GM20431 (cell line): ENCODE results near the gene D2HGDH.
"Not testable (repeated sequence)": the region's sequence is repeated elsewhere in the genome, so short reads cannot be mapped to it uniquely, and the experiment has no call there.

ENCODE experiments used
- in situ Hi-C: fragments of 300-500 bp; cut with MseI, MboI; formaldehyde crosslinking; loops from one replicate; pipeline ENCODE4 v1.15.0; 2020; ENCODE audit warnings: low sequenced_read_pairs; ENCODE audit not compliant: unreplicated experiment

D2HGDH gene

DNA sequence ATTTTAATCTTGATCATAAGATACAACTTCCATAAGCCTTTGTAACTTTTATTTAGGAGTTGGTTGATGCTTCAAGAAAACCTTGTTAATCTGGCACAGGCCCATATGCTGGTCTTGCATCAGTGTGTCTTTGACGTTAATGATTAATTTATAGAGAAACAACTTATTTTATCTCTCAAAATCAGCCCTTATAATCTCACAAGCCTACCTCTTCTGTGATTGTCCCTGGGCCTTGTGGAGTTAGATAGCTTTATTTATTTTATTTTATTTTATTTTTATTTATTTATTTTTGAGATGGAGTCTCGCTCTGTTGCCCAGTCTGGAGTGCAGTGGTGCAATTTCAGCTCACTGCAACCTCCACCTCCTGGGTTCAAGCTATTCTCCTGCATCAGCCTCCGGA, 47.6 kb downstream of the D2HGDH start:
- in situ Hi-C loops = not testable (repeated sequence)

DNA sequence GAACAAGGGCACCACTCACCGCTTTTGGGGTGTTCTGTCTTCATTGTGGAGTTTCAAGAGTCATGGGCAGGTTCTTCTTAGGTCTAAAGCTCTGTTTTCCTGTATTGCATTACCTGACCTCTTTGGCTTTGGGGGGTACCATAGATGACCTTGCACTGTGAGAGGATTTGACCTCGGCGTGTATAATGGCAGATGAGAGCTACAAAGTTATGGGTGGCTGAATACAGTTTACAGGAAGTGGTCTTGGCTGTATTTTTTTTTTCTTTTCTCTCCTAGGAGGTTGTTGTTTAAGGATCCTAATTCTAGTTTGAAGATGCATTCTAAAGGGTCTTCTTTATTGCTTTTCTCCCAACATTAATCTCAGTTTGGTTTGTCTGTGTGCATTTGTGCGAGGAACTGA, 53.7 kb downstream of the D2HGDH start:
- in situ Hi-C loops = no loop called here

DNA sequence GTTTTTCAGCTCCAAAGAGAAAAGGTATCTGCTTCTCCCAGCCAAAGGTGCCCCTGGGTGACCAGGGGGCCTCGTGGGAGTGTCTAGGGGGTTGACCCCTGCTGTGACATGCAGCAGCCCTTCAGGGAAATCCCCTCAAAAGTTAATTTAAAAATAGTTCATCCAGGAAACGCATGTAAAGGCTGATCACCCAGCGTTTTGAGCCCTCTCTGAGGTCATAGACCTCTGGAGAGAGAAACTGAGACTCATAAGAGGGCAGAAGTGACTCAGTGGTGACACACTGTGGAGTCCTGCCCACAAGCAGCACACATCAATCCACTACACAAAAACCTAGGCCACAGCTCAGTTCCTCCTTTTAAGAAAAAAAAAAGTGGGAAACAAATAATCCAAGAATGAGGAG, 54.1 kb downstream of the D2HGDH start:
- in situ Hi-C loops = no loop called here

DNA sequence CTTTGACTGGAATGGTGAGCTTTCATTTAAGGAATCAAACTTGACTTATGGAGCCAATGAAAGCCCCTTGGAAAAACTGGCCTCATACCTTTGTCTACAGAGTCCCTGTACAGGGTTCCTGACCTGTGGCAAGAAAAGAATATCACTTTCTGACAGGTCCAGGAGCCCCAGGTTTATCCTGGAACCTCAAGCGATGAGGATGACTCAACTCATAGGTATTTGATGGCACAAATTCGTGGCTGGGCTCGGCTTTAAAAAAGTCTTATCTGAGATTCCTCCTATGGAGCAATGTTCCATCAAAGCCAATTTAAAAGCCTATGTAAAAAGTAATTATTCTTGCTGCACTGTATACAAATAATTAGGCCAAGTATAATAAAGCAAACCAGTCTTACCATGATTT, 57.0 kb downstream of the D2HGDH start:
- in situ Hi-C loops = not testable (repeated sequence)

DNA sequence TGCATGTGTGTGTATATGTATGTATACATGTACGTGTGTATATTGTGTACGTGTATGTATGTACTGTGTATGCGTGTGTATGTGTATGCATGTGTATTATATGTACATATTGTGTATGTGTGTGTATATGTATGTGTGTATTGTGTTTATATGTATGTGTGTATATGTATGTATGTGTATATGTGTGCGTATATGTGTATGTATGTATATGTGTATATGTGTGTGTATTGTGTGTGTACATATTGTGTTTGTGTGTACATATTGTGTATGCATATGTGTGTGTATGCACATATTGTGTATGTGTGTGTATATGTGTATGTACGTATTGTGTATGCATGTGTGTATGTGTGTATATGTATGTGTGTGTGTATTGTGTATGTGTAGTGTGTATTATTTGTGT, 59.0 kb downstream of the D2HGDH start:
- in situ Hi-C loops = no loop called here

DNA sequence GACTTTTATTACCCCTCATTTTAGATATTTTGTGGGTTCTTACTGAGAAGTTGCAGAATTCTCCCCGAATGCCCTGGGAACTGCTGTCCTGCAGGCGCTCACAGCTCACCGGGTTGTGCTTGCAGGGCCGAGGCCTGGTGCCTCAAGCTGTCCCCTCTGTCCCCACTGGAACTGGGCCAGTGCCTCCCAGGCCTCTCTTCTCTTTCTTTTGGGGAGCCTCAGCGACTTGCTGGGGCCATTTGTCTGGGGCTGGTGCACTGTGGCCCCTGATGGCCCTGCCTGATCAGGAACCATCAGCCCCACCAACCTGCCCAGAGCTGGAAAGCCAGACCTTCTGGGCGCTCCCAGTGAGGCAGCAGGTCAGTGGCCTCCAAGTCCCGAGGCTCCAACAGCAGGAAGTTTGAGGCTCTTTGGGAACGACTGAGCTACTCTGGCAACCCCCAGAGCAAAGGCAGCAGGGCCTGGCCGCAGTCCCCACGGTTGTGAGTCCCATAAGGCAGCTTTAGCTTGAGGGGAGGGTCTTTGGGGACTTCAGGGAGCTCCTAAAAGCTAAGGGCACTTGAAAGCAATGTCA, 59.9 kb downstream of the D2HGDH start:
- in situ Hi-C loops = no loop called here

DNA sequence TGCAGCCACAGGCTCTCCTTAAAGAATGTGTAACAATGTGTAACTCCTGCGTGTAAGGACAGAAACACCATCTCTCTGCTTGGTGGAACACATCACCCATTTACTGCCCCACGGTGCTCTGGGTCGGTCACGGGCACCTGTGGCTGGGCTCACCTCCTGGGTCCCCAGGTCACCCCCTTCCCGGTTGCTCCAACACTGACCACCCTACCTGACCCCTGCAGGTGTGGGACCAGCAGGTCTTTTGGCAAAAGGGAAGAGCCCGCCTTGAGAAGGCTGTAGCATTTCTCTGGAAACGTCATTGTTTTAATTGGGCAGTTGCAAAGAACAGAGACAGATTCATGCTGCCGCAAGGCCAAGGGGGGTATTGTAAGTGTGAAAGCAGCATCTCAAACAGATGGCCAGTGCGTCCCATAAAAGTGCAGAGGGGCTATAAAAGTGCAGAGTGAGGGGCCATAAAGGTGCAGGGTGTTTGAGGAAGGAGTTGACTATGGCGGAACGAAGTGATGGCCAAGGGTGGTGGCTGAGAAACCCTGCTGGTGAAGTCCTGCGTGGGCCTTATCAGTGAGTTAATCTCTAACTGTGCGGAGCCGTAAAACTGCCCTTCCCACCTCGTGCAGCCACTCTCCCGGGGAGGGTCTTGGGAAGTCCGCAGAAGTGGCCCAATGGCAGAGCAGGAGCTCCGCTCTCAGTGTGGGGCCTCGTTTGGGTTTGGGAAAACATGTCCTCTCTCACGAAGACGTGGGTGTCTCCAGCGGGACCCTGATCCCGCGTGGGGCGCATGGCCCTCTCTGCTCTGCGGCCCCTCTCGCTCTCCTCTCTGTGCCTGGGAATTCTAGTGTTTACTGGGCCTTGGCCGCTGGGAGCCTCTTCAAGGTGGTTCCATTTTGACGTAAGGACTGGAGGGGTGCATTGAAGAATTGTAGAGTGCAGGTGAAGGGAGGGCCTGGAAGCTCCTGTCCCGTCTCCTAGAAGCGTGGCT, 60.9 kb downstream of the D2HGDH start:
- in situ Hi-C loops = no loop called here

DNA sequence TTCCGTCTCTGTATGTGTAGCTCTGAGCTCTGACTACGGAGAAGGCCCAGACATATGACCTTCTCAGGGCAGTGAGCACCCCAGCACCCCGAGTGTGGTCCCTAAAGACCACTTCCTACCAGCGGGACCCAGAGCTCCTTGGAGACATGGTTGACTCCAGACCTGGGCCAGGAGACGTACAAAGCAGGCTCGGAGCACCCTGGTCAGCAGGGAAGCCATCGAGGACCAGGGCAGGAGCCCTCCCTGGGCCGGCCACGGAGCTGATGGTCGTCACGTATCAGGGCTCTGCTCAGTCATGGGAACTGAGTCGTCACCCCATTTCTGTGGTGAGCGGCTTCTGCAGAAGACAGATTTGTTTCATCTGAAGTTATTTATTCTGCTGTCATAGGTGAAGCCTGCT, 61.8 kb downstream of the D2HGDH start:
- in situ Hi-C loops = no loop called here

DNA sequence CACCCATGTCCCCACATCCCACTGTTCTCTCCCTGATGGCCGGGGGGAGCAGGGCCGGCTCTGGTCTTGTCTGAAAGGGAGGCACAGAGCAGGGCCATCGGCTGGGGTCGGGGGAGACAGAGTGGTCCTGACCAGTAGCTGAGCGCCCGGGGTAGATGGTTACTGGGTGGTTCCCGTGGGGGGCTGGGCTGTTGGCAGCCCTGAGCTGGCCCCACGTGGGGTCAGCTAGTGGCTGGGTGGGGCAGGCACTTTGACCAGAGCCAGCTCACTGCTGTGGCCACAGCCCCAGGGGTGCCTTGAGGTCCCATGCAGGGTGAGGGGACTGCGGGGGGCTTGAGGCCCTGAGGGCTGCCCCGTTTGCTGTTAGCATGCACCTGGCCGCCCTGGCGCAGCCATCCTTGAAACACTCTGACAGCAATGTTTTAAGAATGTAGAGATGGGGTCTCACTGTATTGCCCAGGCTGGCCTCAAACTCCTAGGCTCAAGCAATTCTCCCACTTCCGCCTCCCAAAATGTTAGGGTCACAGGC, 62.2 kb downstream of the D2HGDH start:
- in situ Hi-C loops = no loop called here

DNA sequence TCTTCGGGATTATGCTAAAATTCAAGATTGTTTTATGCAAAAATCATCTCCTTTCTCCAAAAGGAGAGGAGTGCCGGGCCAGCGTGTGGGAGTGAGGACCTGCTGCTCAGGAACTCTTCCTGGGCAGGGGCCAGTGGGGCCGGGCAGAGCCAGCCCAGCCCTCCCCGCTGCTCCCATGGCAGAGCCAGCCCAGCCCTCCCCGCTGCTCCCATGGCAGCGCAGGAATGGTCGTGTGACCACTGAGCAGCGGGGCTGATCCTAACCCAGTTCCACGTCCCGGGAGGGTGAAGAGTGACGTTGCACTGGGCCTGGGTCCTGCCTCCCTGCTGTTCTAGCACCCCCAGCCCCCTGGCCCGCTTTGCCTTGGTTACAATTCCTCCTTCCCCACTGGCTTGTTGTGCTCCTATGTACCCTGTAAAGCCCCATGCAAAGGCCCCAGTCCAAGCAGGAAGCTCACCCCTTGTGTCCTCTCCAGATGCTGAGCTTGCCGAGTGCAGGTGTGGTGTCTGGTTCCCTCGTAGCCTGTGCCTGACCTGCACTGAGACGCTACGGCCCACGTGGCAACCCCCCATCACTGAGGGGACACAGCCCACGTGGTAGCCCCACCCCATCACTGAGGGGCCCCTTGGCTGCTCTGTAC, 63.1 kb downstream of the D2HGDH start:
- in situ Hi-C loops = no loop called here

DNA sequence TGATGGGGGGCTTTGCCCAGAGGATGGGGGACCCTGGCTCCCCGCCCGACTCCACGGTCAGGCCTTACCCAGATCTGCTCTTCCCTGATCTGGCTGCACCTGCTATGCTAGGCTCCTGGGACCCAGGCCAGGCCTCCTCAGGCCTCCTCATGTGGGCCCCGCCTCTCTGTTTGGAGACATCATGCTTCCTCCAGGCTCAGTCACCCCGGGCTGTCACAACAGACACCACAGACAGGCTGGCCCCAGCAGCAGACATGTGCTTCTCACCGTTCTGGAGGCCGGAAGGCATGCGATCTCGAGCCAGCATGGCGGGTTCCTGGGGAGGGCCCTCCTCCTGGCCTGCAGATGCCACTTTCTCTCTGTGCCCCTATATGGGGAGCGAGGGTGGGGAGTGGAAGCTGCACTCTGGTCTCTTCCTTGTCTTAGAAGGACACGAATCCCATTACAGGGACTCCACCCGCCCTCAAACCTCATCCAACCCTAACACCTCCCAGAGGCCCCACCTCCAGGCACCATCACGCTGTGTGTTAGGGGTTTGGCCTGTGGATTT, 63.7 kb downstream of the D2HGDH start:
- in situ Hi-C loops = no loop called here

DNA sequence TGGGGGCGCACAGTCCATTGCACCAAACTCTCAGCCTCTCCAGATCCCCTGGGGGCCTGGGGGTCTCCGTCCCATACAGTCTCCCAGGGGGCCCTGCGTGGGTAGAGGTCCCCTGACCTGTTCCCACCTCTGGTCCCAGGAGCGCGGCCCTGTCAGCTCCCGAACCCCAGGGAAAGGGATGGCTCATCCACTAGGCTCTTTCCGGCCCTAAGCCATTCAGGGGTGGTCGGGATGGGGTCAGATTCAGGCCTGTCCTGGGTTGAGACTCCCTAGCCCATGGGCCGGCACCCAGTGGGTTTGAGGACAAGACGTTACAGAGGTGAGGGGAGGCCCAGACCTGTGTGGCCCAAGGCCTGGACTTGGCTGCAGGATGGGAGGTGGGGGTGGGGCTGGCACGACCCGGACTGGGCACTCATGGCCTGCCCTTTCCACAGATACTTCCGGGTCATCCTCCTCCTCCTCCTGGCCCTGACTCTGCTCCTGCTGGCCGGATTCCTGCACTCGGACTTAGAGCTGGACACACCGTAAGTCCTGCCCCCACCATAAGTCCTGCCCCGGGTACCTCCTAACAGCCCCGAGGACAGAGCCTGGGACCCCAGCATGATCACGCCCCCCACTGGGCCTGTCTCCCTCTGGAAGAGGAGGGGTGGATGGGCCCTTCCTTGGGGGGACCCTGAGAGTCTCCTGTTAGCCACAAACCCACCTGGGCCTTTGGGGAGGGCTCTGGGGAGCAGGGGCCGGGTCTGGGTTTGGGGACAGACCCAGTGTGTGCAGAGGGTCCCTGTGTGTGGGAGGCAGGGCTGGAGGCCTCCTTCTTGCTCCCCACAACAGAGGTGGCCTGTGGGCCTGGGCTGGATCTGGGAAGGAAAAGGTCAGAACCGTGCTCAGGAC, 64.4 kb downstream of the D2HGDH start:
- in situ Hi-C loops = no loop called here

DNA sequence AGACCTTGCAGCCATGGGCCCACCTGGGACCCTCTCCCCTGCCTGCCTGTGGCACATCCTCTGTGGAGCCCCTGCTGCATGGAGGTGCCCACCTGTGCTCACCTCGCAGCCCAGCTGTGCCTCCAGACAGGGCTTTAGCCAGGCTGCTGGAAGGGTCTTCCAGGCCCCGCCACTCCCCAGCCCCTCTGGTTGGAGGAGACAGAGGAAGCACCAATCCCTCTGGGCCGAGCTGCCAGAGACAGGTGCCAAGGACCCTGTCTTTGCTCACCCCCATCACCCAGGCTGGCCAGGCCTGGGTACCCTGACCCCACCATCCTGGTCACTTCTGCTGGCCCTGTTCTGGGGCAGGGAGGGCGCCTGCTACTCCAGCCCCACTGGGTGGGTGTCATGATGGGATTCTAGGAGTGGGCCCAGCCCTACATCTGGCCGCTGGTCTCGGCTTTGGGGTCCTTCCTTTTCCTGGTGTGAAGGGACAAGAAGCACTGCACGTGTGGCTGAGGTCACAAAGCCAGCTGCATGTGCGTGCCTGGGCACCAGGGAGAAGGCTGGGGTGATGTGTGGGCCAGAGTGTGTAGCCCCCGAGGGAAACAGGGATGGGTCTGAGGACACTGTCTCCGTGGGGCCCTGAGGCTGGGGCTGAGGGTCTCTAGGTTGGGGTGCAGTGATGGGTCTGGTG, 65.2 kb downstream of the D2HGDH start:
- in situ Hi-C loops = no loop called here

DNA sequence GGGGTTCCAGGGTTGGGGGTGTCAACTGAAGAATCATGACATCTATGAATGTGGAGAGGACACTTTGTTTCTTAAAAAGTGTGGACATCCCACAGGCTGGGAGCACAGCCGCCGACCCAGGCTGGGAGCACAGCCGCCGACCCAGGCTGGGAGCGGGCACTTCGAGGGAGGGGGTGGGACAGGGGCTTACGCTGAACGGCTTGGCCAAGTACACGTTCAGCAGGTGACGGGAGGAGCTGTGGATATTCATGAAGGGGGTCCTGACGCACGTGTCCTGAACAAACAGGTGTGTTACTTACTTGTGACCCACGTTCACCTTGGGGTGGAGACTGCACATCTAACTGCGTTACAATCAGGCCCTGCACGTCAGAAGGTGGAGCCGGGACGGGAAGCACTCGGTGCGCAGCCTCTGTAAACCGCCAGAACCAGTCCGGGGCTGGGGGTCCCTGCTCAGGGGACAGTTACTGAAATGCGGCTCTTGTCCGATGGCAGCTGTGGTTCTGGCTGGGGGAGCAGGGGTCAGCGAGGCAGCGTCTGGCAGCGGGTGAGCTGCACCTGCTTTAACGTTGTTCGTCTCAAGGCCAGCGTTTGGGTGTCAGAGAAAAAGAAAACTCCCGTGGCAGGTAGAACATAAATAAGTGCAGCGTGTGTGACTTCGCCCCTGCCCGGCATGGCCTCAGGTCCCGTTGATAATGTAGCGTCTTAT, 65.9 kb downstream of the D2HGDH start:
- in situ Hi-C loops = not testable (repeated sequence)

DNA sequence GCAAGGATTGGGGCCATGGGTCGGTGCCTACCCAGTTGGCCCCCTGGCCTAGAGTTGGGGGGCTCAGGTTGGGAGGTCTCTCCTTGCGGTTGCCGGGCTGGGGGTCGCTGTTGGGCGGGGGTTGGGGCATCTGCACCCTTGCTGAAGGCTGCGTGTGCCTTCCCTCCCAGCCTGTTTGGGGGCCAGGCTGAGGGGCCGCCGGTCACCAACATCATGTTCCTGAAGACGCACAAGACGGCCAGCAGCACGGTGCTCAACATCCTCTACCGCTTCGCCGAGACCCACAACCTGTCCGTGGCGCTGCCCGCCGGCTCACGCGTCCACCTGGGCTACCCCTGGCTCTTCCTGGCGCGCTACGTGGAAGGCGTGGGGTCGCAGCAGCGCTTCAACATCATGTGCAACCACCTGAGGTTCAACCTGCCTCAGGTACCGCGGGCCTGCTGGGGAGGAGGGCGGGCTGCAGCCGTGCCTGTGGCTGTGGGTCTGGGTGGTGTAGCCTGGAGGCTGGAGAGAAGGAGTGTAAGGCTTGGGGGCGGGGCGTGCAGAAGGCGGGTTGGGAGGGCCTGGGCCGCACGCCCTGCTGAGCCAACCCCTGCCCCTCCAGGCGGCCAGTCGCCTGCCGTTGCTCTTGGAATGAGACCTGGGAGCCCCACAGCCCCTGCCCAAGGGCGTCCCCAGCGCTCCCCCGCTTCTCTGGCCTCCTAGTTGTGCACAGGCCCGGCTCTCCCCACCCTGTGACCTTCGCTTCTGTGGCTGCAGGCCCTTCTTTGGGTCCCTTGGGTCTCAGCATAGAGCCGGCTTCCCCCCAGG, 67.4 kb downstream of the D2HGDH start:
- in situ Hi-C loops = no loop called here

DNA sequence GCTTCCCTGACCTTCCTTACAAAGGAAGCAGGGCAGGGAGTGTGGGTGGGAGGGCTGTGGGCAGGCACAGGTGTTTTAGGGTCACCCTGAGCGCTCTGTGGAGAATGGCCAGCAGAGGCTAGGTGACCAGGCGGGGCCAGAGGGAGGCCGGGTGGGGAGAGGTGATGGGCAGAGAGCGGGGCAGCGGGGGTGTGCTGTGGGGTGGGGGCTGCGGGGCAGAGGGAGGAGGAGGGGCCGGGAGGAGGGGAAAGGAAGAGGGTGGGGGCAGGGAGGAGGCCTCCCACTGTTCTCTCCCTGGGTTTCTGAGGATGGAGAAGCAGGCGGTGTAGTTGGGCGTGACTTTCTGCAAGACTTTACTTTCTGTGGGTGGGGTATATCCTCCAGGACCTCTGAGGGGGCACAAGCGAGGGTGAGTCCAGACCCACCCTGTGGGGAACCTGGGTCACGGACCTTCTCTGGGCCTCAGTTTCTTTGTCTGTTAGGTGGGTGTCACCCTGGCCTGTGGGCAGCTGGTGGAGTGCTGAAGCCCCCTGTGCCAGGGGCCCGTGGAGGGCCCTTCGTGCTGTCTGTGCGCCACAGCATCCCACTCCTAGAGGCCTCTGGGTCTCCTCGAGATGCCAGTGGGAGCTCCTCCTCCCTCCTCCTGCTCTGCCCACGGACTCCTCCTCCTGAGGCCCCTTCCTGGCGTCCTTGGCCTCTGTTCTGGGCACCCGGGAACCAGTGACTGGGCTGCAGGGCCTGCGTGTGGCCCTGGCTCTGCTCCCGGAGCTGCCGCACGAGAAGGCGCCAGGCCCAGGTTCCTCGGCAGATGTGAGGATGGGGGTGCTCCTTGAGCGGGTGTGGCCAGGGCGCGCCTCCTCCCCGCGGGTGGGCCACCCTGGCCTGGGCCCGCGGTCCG, 68.2 kb downstream of the D2HGDH start:
- in situ Hi-C loops = no loop called here
